Measurements from ENCODE around the gene P2RY6.

- TF ChIP-seq EZH2 (IDR thresholded peaks at IDR 0.05; ENCODE audit: borderline replicate concordance, low read depth, low read length, severe bottlenecking), result no peak
- TF ChIP-seq, protein P1, sequence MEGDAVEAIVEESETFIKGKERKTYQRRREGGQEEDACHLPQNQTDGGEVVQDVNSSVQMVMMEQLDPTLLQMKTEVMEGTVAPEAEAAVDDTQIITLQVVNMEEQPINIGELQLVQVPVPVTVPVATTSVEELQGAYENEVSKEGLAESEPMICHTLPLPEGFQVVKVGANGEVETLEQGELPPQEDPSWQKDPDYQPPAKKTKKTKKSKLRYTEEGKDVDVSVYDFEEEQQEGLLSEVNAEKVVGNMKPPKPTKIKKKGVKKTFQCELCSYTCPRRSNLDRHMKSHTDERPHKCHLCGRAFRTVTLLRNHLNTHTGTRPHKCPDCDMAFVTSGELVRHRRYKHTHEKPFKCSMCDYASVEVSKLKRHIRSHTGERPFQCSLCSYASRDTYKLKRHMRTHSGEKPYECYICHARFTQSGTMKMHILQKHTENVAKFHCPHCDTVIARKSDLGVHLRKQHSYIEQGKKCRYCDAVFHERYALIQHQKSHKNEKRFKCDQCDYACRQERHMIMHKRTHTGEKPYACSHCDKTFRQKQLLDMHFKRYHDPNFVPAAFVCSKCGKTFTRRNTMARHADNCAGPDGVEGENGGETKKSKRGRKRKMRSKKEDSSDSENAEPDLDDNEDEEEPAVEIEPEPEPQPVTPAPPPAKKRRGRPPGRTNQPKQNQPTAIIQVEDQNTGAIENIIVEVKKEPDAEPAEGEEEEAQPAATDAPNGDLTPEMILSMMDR (IDR thresholded peaks at IDR 0.05; ENCODE audit: borderline replicate concordance, extremely low read depth, low read length, poor library complexity, severe bottlenecking), result no peak
Observed at GRCh38 chr11:73312851-73313327, 40.8 kb downstream of the P2RY6 start.

Data from DND-41 (cell line).